ENCODE data around the gene ZSCAN30.

- TF ChIP-seq ZNF274 (IDR thresholded peaks at IDR 0.05; ENCODE audit: low read depth, low read length) (no peak), SUZ12 (IDR thresholded peaks at IDR 0.05; ENCODE audit: extremely low read depth, insufficient read depth, insufficient read length) (no peak)
Measured at GRCh38 chr18:35231052-35231451, 59.0 kb downstream of the ZSCAN30 start.

All from NT2/D1 (cell line).